Uterus (tissue), 4 donors: ENCODE data around the gene ST3GAL2. TPM values are rescaled to one million over a fixed set of nuclear protein-coding genes. Genes with fewer than 3 reads are reported as not detected.
A peak's percentile ranks its signal among the peaks of the same experiment; 100 is the strongest.

ENCODE experiments used
- DNase-seq, 2 donors: peaks; one replicate each; pipeline ENCODE4 v3.0.0-alpha.2; 2019 to 2020
- H3K27ac ChIP-seq, 2 donors: fragments of 200-600 bp; sonication (generic); 1 replicate in 1 of 2; 2 replicates in 1 of 2; pipeline ENCODE4 v1.5.1; 2016 to 2018
- H3K27me3 ChIP-seq, 2 donors: fragments of 200-600 bp; sonication (generic); one replicate each; pipeline ENCODE4 v1.5.1; 2018 to 2019; ENCODE audit warnings: control low read depth in 1 of 2
- H3K36me3 ChIP-seq, 2 donors: fragments of 200-600 bp; sonication (generic); one replicate each; pipeline ENCODE4 v1.5.1; 2019; ENCODE audit warnings: control low read depth in 1 of 2
- H3K4me1 ChIP-seq, 2 donors: fragments of 200-600 bp; sonication (generic); one replicate each; pipeline ENCODE4 v1.5.1; 2018 to 2019; ENCODE audit warnings: control low read depth in 1 of 2
- H3K4me3 ChIP-seq, 2 donors: fragments of 200-600 bp; sonication (generic); 1 replicate in 1 of 2; 2 replicates in 1 of 2; pipeline ENCODE4 v1.5.1; 2018 to 2019; ENCODE audit warnings: mild to moderate bottlenecking in 1 of 2
- H3K9me3 ChIP-seq, 2 donors: fragments of 200-600 bp; sonication (generic); one replicate each; pipeline ENCODE4 v1.5.1; 2019; ENCODE audit warnings: control low read depth in 1 of 2
- CTCF ChIP-seq, 4 experiments: fragments of 200-600 bp in 2 of 4; fragments of 450-650 bp in 2 of 4; sonication (generic) in 2 of 4; IDR thresholded peaks; one replicate each; pipeline ENCODE4 v1.5.1; 2016 to 2019; ENCODE audit warnings: antibody characterized with exemption in 4 of 4, mild to moderate bottlenecking in 2 of 4, moderate library complexity in 1 of 4
- POLR2A ChIP-seq, 2 donors: fragments of 450-650 bp; IDR thresholded peaks; one replicate each; pipeline ENCODE4 v1.6.1; 2016; ENCODE audit warnings: antibody characterized with exemption in 2 of 2, mild to moderate bottlenecking in 1 of 2, moderate library complexity in 1 of 2
- intact Hi-C: fragments of 100-400 bp; cut with DNase I; formaldehyde crosslinking; loops from one replicate; pipeline ENCODE4 v1.15.1; 2023; ENCODE audit warnings: low total_unique reads
- total RNA-seq, 4 donors: library from RNA; depleted of rRNA in 3 of 4; stranded (reverse); fragments of >200 nt in 3 of 4; gene quantifications; one replicate each; pipeline versions ENCODE4 v1.1.0 to v1.2.4, GENCODE V29; 2014 to 2023
- donor health status: DM: yes; HTN: yes; CAD: no.

The ST3GAL2 gene
- 10 to 100 TPM in 2 of 4 donors, 1 to 10 TPM in 2; 6.2 to 57.9 (median 27.5) TPM for total RNA-seq

- intact Hi-C loops: loop anchor here (10.0 kb wide), 1 partner anchor 54 kb away; no protein-coding TSS in a partner anchor
These were observed at the start of gene ST3GAL2 for GRCh38 chr16:70438969-70439862. ST3GAL2 (minus strand) TSS chr16:70439100; CDS start chr16:70398530, 40,570 bp downstream.

GRCh38 chr16:70484867-70485266 lies 46.0 kb upstream of the ST3GAL2 start:
- H3K27ac ChIP-seq: no peak overlapping the region
- no peaks in the 10 kb centered on the region for H3K4me1 ChIP-seq
- intact Hi-C loops: no loop called here
- no peak for TF ChIP-seq POLR2A (IDR thresholded peaks at IDR 0.05)
- TF ChIP-seq CTCF (IDR thresholded peaks at IDR 0.05): no peak
- no peak overlapping the region for H3K4me3 ChIP-seq
- H3K36me3 ChIP-seq: no peaks in the 10 kb centered on the region
- no peaks in the 10 kb centered on the region for H3K9me3 ChIP-seq
- no peaks in the 10 kb centered on the region for H3K27me3 ChIP-seq
- DNase-seq: no peak

More at GRCh38 chr16:70438969-70439862, at the start of gene ST3GAL2:
- DNase-seq: peak; percentile 95
- Histone ChIP-seq H3K4me3 (peak within 1 kb of the TSS; percentile 65 to 92), H3K9me3 (no peaks in the 10 kb centered on the region), H3K36me3 (no peaks in the 10 kb centered on the region), H3K4me1 (peaks cover 0 to 7% of the 10 kb centered on the region in 2 donors), H3K27ac (peak within 1 kb of the TSS; percentile 71 to 81), H3K27me3 (no peaks in the 10 kb centered on the region)
- peak in 1 of 2 donors; percentile 20 for TF ChIP-seq POLR2A (IDR thresholded peaks at IDR 0.05)
- peak in 2 of 4 experiments; percentile 8 to 39 for TF ChIP-seq CTCF (IDR thresholded peaks at IDR 0.05)

GRCh38 chr16:70483426-70483825 lies 44.5 kb upstream of the ST3GAL2 start:
- H3K27ac ChIP-seq: no peak overlapping the region
- no peaks in the 10 kb centered on the region for H3K9me3 ChIP-seq
- H3K4me1 ChIP-seq: no peaks in the 10 kb centered on the region
- no peak overlapping the region for H3K4me3 ChIP-seq
- TF ChIP-seq POLR2A (IDR thresholded peaks at IDR 0.05) (no peak), CTCF (IDR thresholded peaks at IDR 0.05) (no peak)
- H3K36me3 ChIP-seq: no peaks in the 10 kb centered on the region
- H3K27me3 ChIP-seq: no peaks in the 10 kb centered on the region
- intact Hi-C loops: no loop called here
- DNase-seq: no peak

- TF ChIP-seq POLR2A (IDR thresholded peaks at IDR 0.05): no peak
- no peak for TF ChIP-seq CTCF (IDR thresholded peaks at IDR 0.05)
- Histone ChIP-seq H3K4me1 (no peaks in the 10 kb centered on the region), H3K27me3 (no peaks in the 10 kb centered on the region), H3K4me3 (no peak overlapping the region), H3K27ac (no peak overlapping the region), H3K36me3 (no peaks in the 10 kb centered on the region), H3K9me3 (no peaks in the 10 kb centered on the region)
- intact Hi-C loops: no loop called here
- no peak for DNase-seq
These were observed 43.7 kb upstream of the ST3GAL2 start for GRCh38 chr16:70482624-70483023.

GRCh38 chr16:70481929-70482536 lies 43.1 kb upstream of the ST3GAL2 start:
- Histone ChIP-seq H3K27ac (no peak overlapping the region), H3K36me3 (no peaks in the 10 kb centered on the region)
- DNase-seq: no peak

More at GRCh38 chr16:70481929-70482536, 43.1 kb upstream of the ST3GAL2 start:
- no peaks in the 10 kb centered on the region for H3K9me3 ChIP-seq
- no peaks in the 10 kb centered on the region for H3K4me1 ChIP-seq
- TF ChIP-seq POLR2A (IDR thresholded peaks at IDR 0.05) (no peak), CTCF (IDR thresholded peaks at IDR 0.05) (no peak)
- H3K4me3 ChIP-seq: no peak overlapping the region
- no peaks in the 10 kb centered on the region for H3K27me3 ChIP-seq
- intact Hi-C loops: no loop called here
